Effector CD8-positive, alpha-beta T cell (primary cell): ENCODE data around the gene GALNT9.
"Not testable (repeated sequence)": the region's sequence is repeated elsewhere in the genome, so short reads cannot be mapped to it uniquely, and the experiment has no call there.

Experiments used
- DNase-seq: peaks from one replicate; lab custom pipeline; 2025; lab: John Stamatoyannopoulos, UW

The GALNT9 gene

DNA sequence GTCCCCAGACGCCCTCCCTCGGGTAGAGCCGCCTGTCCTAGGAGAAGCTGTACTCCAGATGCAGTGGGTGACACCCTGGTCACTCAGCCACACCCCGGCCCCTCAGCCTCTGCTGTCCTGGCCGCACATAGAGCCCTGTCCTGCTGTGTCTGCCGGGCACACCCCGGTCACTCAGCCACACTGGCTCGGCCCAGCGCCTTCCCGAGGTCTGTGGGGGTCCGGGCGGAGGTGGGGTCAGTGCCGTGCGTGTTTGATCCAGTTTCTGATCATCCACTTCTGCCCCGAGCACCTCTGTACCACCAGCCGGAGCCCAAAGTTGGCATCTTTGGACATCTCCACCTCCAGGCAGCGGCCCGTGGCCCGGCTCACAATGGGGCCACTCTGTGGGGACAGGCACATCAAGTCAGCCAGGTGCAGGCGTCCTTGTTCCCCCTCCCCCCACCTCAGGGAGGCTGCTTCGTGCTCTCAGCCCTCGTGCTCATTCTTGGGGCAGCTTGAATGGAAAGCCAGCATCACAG is 132.5 kb downstream of the GALNT9 start:
- no peak for DNase-seq

DNA sequence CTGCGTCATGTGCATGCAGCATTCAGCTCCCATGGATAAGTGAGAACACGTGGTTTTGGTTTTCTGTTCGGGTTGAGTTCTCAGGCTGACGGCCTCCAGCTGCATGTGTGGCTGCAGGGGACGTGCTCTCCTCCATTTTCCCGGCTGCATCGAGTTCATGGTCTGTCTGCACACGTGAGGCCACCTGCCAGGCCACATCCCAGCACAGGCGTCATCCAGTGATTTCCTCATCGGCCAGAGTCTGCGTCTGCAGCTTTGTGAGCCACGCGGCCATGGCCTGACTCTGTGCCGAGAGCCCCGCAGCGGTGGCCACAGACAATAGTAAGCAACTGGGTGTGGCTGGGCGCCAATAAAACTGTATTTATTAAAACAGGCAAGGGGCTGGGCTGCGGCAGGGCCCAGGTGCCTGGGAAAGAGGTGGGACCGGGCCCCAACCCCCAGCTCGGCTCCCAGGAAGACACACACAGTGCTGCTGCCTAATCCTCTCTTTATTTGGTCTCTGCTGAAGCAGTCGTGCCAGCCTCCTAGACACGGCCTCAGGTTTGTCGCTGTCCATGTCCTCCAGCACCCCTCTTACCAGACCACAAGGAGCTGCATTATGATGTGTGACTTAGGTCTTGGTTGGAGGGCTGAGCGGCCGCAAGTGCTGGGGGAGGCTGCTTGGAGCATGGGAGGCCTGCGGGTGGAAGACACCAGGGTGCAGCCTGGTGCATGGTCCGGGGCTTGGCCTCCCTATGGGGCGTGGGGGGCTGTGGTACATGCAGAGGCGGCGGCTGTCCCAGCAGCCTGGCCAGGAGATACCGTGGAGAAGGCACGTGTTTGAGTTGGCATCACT is 133.1 kb downstream of the GALNT9 start:
- DNase-seq, result no peak

- DNase-seq, result not testable (repeated sequence)
Observed at GRCh38 chr12:132195242-132195641, 134.1 kb downstream of the GALNT9 start.

DNA sequence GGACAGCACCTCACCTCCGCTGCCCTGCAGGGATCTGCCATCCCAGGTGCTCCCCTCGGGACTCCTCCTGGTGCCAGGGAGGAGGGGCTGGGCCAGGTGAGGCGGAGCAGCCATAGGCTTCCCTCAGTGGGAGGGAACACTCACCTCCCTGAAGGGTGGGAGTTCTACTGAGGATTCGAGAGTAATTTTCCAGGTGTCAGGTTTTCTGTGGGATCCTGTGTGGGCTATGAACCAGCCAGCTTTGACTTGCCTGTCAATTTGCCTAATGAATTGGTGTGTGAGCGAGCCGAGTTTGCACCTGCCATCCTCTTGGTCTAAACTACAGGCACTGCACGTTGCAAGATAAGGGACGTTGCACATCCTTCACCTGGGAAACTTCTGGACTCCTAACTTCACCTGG is 134.8 kb downstream of the GALNT9 start:
- DNase-seq, result no peak

DNA sequence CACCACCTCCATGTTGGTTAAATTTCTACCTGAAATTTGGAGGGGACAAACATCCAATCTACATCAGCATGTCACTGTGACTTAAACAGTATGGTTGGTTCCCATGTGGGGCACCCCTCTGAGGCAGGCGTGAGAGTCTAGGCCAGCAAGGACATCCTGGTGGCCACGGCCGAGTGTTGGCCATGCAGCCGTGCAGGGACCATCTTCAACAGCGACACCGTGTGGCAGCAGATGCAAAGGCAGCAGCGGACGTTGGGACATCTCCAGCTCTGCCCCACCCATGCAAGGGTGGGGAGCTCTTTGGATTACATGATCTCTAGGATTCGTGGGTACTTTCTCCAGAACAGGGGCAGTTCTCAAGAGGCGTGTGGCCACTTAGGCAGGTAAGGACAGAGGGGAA is 135.3 kb downstream of the GALNT9 start:
- DNase-seq, result no peak

DNA sequence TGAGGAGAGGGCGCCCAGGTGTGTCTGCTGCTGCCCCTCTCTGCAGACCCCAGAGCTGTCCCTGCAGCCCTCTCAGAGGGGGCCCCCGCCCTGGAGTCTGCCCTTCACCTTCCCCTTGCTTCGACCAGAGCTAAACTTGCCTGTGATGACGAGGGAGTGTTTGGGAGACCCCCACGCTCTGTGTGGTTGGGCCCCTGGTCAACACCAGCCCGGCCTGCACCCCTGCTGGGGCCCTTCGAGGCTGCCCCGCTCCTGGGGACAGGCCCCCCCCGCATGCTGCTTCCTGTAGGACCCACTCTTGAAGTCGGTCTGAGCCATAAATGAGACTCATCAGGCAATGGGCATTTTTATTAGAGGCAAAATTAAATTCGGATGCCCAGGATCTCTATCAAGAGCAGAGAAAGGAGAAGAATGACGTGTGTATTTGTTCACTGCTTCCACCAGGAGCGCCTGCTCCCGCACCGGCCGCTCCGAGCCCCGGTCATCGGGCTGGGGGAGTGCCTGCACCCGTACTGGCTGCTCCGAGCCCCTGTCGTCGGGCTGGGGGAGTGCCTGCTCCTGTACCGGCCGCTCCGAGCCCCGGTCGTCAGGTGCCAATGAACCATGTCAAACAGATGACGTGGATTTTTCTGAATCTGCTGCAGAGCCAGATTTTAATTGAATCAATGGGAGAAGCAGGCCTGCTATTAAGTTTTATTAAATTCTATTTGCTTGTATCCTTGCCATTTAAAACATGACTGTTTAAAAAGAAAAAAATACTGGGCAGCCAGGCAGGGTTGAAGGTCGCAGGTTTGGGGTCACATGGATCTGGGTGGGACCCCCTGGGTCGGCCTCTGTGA is 137.5 kb downstream of the GALNT9 start:
- no peak for DNase-seq

DNA sequence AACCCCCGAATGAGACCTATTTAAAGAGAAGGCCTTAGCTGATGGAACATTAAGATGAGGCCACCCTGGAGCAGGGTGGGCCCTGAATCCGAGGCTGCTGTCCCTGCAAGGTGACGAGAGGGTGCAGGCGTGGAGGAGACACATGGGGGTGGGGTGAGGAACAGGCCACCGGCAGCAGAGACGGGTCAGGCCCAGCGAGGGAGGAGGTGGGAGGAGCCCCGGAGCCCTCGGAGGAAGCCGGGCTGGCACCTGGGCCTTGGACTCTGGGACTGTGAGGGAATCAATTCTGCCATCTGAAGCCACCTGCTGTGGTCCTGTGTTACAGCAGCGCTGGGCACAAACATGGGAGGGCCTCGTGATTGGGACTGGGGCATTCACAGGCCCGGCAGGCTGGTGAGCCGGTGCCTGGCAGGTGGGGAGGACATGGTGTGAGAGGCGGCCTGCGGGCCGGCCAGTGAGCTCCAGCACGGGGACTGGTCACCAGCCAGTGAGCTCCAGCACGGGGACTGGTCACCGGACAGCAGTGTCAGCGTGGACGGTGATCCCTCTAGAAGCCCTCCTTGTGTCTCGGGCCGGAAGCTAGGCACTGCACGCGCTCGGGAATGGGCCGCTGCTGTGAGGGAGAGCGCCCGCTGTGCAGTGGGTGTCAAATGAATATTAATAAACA is 138.4 kb downstream of the GALNT9 start:
- no peak for DNase-seq

DNA sequence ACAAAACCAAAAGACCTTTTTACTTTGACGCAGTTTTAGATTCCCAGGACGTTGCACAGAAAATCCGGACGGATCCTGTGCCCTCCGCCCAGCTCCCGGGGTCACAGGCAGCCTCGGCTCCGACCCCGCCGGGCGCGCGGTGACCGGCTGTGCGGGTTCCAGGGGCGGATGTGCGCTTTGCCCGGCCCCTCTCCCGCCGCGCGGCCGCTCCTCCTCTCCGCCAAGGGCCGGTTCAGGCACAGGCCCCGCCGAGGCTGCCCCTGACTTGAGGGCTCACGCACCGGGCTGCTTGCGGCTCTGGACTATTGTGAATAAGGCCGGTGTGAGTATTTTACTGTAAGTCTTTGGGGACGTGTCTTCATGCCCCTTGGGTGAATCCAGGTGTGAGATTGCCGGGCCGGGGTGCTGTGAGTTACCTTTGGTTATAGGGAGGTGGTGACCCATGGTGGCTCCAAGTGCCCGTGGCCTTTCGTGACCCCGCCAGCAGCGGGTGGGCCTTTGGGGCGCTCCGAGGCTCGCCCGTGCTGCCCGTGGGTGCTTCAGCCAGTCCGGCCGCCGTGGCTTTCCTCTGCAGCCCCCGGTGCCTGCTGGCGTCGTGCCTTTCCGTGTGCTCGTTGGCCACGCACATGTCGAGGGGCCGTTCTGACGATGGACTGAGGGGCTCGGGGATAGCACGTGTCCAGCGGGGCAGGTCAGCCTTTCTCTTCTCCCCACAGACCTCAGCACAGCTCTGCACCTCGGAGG is 139.2 kb downstream of the GALNT9 start:
- no peak for DNase-seq

GRCh38 chr12:132189378-132190011 is 139.9 kb downstream of the GALNT9 start:
- DNase-seq, result peak; percentile 88

DNA sequence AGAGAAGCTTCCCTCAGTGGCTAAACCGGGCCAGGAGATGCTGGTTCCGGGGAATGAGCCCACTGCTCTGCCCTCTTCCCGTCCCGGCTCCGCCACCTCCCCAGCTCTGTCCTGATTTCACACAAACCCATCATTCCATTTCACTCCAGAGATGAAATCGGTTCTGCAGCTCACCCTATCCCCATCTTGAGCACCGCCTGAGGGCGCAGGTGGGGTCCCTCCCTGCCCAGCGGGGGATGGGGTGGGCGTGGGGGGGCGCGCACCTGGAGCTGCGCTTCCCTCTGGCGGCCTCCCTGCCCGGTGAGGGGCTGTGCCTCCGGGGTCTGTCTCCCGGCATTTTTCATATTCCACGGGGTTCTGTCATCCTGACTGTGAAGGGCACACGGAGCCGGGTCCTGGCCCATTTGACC is 140.5 kb downstream of the GALNT9 start:
- DNase-seq, result no peak

DNA sequence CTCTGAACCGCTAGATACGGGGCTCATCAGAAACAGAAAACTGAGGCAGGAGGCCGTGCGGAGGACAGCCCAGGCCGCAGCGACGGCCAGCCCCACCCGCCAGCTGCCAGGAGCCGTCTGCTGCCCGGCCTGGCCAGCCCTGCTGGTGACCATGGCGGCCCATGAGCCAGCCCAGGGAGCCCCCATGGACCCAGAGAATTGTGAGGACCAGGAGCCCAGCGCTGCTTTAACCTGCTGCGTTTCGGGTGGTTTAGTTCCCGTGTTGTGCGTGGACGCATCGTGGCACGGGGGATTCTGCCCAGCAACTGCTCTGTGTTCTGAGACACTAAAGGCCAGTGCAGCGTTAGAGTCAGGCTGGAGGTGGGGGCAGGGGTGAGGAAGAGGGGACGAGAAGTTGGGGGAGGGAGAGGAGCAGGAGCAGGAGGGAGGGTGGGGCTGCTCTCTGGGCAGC is 140.9 kb downstream of the GALNT9 start:
- no peak for DNase-seq

- DNase-seq, result no peak
Observed at GRCh38 chr12:132187646-132188450, 141.5 kb downstream of the GALNT9 start.

GRCh38 chr12:132186857-132187620 is 142.3 kb downstream of the GALNT9 start:
- DNase-seq, result no peak

DNA sequence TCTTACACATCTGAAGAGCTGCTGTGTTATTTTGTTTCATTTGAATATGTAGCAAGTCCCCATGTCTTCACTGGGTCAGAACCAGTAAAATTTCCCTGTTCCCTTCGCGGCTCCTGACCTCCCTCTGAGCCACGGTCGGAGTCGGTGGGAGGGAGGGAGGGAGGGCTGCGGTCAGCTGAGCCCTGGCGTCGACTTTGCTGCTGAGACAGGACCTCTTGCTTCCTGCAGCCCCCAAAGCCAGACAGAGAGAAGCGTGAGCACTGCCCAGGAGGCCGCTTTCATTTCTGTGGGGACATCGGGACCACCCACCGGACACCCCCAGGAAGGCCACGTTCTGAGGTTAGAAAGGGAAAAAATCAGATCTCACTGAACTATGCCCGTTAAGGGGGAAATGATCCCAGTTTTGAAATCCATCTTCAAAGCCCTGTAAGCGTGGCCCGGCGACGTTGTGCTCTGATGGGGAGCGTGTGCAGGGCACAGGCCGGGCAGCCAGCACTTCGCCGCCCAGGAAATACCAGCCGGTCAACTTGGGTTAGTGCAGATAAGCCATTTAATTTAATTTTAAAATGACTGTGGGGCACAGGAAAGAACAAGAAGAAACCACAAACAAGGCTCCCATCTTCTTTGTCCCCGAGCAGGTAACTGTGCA is 143.1 kb downstream of the GALNT9 start:
- DNase-seq, result no peak

- DNase-seq, result no peak
Observed at GRCh38 chr12:132185705-132186104, 143.7 kb downstream of the GALNT9 start.

DNA sequence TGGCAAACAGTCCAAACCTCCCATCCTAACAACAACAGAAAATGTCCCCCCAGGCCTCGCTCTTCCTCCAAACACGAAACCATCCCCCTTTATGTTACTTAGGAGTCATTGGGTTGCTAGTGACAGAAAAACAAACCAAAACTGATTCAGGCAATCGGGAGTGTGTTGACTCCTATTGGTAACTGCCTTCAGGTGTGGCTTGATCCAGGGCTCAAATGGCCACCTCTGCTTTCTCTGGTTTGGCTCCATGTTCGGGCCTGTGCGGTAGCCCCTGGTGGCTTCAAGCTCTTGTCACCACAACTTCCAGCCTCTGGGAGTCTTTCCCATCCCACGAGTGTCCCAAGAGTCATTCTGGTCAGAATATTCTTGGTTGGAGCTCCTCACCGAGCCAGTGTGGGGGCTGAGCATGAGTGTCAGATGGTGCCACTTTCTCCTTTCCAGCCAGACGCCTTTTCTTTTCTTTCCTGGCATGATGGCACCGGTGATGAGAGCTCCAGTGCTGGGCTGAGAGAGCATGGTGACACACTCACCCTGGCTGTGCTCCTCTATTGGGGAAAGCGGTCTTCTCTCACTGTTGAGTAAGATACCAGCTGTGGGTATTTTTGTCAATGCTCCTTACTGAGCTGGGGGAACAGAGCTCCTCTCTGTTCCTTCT is 146.6 kb downstream of the GALNT9 start:
- no peak for DNase-seq

- DNase-seq, result no peak
Observed at GRCh38 chr12:132182206-132182710, 147.1 kb downstream of the GALNT9 start.

GRCh38 chr12:132181570-132182200 is 147.7 kb downstream of the GALNT9 start:
- DNase-seq, result no peak
